ENCODE data around the gene SLC7A8.
"Not testable (repeated sequence)": the region's sequence is repeated elsewhere in the genome, so short reads cannot be mapped to it uniquely, and the experiment has no call there.

Gene SLC7A8

GRCh38 chr14:23115039-23115731 is 68.3 kb downstream of the SLC7A8 start:
- in situ Hi-C loops (cut with HindIII; ENCODE audit: low sequenced_read_pairs): no loop called here

DNA sequence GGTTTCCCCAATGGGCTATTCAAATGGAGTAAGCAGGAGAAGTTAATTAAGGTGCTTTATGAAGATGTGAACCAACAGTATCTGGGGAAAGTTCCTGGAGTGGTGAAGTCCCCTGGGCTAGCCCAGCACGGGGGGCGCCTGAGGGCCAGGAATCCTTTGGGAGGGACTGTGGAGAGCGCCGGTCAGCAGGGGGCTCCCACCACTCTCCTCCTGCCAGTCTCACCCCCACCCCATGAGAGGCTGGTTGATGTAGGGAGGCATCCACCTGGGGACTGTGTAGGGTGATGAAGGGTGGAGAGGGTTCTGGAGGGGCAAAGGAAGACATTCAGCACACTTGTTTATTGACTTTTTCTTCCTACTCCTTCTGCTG is 68.8 kb downstream of the SLC7A8 start:
- in situ Hi-C loops (cut with HindIII; ENCODE audit: low sequenced_read_pairs): no loop called here

DNA sequence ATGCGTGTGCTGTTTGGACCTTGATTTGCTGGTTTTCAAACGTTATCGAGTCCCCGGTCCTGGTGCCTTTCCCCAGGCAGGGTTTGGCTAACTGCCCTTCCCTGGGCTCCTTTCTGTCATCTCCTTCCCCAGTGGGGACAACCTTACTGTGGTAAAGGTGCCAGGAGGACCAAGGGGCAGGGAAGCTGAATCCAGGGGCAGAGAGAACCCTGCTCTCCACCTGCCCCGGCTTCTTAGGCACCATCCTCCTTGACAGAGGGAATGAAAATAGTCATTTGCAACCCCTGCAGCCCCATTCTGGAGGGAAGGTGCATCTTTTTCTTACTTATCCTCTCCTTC is 69.4 kb downstream of the SLC7A8 start:
- in situ Hi-C loops (cut with HindIII; ENCODE audit: low sequenced_read_pairs): no loop called here

GRCh38 chr14:23113431-23114119 is 69.9 kb downstream of the SLC7A8 start:
- in situ Hi-C loops (cut with HindIII; ENCODE audit: low sequenced_read_pairs): no loop called here

- in situ Hi-C loops (cut with HindIII; ENCODE audit: low sequenced_read_pairs): no loop called here
These were observed 70.9 kb downstream of the SLC7A8 start for GRCh38 chr14:23112359-23113178.

DNA sequence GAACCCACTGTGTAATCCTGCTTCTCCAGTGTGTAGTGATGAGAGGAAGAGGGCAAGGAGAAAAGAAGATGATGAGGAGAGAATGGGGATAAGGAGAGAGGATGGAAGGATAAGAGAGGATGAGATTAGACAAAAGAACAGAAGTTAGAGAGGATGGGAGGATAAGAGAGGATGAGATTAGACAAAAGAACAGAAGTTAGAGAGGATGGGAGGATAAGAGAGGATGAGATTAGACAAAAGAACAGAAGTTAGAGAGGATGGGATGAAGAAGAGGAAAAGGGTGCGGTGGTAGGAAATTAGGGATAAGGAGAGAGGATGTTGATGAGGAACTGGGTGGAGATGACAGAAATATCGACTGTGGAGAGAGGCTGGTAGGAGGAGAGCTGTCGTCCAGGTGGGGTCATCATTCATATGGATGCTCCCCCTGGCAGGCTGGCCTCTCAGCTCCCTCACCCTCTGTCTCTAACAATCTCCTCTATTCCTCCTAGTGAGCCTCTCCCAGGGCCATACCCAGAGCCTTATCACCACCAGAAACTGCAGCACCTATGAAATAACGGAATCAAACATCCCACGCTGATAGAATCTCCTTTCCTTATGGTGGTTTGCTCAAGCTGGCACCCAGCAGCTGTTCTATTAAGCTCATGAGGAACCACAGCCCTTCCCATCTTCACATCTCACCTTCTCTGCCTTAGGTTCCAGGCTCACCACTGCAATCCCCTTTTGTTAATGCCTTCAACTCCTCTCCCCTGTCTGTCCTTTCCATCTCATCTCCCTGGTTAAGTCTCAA is 72.7 kb downstream of the SLC7A8 start:
- in situ Hi-C loops (cut with HindIII; ENCODE audit: low sequenced_read_pairs): no loop called here

DNA sequence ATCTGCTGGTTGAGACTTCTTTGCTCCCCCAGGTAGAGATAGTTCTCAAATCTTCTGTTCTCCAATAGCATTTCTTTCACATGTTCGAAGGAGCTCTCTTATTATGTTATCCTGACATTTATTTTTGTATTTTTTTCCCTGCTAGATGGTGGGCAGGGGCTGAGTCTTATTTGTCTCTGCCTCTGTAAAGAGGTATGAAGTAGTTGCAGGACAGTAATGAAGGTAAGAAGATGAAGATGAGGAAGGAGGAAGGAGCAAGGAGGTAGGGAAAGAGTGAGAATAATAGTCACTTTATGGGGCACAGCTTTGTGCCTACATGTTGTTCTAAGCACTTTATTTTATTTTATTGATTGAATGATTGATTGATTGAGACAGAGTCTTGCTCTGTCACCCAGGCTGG is 73.7 kb downstream of the SLC7A8 start:
- in situ Hi-C loops (cut with HindIII; ENCODE audit: low sequenced_read_pairs): no loop called here

GRCh38 chr14:23108169-23108568 is 75.3 kb downstream of the SLC7A8 start:
- in situ Hi-C loops (cut with HindIII; ENCODE audit: low sequenced_read_pairs): not testable (repeated sequence)

- in situ Hi-C loops (cut with HindIII; ENCODE audit: low sequenced_read_pairs): not testable (repeated sequence)
These were observed 75.8 kb downstream of the SLC7A8 start for GRCh38 chr14:23107620-23108019.

- in situ Hi-C loops (cut with HindIII; ENCODE audit: low sequenced_read_pairs): no loop called here
These were observed 76.8 kb downstream of the SLC7A8 start for GRCh38 chr14:23106747-23107045.

DNA sequence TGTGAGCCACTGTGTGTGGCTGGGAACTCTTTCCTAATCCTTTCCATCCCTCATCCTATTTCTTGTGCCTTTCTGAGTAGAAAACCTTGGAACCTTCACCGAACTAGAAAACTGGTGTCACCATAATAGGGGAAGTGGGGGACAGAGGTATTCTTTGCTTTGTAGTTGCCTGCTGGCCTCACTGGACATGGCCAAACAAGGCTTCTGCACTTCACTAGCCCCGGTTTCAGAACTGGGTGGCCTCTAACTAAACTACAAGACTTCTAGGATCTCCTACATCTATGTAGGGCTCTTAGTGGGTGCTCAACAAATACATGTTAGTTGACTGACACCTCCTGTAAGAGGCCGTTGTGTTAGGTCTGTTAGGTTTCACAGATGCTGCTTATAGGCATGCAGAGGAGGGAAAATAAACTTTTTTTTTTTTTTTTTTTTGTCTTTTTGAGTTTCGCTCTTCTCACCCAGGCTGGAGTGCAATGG is 78.1 kb downstream of the SLC7A8 start:
- in situ Hi-C loops (cut with HindIII; ENCODE audit: low sequenced_read_pairs): no loop called here

DNA sequence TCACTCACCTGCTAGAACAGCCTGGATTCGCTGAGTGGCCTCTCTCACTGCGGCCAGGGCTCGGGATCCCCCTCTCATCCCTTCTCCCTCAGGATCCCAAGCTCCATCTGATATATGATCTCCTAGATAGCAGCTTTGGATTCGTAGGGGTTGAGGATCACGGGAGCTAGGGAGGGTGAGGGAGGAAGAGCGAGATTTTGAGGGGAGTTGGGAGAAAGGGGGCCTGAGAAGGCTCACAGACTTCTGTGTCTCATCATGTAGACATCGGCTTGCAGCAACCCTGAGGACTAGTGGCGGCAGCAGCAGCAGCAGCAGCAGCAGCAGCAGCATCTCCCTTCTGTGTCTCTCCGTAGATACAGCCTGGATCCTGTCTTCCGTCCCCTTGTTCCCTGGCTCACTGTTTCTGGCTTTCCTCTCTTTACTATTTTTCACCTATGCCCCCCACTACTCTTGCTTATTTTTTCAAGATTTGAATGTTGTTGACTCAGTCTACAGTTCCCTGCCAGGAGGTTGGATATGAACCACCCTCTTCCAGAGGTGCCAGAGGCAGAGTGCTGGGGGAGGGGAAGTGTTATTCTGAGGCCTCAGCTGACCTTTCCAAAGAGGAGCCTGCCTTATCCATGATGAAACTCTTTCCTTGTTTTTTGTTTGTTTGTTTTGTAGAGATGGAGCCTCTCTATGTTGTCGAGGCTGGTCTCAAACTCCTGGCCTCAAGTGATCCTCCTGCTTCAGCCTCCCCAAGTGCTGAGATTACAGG is 78.7 kb downstream of the SLC7A8 start, which contains the start of gene CIROP:
CIROP (minus strand) TSS at position 399 of the 757 bp plus-strand sequence; CDS start at position 330, 69 bp downstream.
- in situ Hi-C loops (cut with HindIII; ENCODE audit: low sequenced_read_pairs): no loop called here

GRCh38 chr14:23104070-23104590 is 79.3 kb downstream of the SLC7A8 start:
- in situ Hi-C loops (cut with HindIII; ENCODE audit: low sequenced_read_pairs): no loop called here

GRCh38 chr14:23103581-23103980 is 79.9 kb downstream of the SLC7A8 start:
- in situ Hi-C loops (cut with HindIII; ENCODE audit: low sequenced_read_pairs): no loop called here

DNA sequence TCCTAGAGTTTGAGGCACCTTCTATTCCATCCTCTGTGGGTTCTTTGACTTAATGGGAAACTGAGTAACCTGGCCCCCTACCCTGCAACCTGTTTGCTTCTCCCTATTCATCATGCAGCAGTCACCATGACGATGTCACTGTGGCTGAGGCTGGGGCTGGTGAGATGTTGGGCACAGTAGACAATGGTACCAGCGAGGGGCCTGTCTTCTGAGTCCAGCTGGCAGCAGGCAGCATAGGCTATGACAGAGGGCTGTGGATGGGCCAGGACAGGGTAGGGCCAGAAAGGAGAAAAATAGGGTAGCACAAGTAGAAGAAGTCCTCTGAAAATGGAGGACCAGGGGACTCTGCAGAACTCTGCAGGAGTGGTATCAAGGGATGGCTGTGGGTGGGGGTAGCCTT is 80.7 kb downstream of the SLC7A8 start:
- in situ Hi-C loops (cut with HindIII; ENCODE audit: low sequenced_read_pairs): no loop called here

DNA sequence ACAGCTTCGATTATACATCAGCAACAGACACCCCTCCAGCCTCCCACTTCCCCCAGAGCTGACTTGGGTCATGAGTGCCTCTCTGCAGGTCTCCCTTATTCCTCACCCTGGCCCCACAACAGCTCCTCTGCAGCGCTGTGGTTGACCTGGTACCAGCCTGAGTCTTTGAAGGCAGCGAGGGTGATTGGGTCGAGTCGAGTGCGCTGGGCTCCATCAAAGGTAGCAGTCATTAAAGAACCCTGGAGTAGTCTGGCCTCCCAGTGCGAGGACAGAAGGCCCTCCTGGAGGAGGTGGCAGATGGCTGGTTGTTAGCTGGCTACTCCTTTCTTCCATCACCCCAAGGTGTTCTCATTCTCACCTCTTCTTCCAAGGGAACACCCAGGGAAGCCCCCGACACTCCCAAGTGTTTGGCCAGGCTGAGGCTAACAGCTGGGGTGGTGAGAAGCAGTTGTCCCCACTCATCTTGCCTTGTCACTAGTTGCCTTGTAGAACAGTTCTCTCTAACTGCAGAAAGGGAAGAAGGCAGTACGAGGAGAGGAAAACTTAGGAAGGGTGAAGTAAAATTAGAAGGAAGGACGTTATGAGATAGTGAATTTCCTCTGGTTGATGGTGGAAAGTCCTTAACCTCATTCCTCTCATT is 81.4 kb downstream of the SLC7A8 start:
- in situ Hi-C loops (cut with HindIII; ENCODE audit: low sequenced_read_pairs): no loop called here

GRCh38 chr14:23101213-23101970 is 82.1 kb downstream of the SLC7A8 start:
- in situ Hi-C loops (cut with HindIII; ENCODE audit: low sequenced_read_pairs): no loop called here

DNA sequence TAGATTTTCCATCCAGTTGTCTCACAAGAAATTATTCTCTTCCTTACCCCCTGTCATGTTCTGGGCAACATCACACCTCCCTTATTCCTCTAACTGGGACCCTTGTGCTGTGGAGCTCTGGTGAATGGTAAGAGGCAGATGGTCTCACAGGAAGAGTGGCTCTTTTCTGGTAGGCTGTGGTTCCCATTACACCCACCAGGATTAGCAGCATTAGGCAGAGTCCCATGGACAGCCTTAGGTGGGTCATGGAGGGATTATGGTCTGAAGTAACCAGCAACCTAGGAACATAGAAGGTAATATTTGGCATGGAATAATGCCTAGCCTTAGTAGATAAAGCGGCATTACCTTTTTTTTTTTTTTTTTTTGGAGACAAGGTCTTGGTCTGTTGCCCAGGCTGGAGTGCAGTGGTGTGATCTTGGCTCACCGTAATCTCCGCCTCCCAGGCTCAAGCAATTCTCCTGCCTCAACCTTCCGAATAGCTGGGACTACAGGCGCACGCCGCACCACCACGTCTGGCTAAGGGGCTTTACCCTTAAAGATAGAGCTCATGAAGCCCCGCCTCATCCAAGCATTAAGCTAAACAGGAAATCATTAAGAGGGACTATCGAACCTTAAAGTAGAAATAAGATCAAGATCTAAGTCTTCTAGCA is 84.1 kb downstream of the SLC7A8 start:
- in situ Hi-C loops (cut with HindIII; ENCODE audit: low sequenced_read_pairs): no loop called here

All from DLD1 (cell line).